Measurements from ENCODE around the gene ZNF581.

The ZNF581 gene

DNA sequence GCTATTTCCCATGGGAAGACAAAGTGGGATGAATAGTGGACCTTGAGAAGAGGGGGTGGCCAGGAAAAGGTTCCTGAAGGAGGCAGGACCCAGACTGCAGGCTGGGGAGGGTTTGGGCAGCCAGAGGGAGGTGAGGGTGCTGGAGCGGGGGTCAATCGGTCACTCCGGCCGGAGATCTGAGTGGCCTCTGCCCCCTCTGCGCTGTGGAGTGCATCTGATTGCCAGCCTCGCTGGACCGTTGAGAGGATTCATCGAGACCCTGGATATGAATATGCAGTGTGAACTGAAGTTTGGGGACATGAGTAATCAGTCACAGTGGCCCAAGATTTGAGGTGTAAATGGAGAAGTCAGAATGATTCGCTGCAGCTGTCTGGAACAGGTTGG is 8.1 kb upstream of the ZNF581 start:
- TF ChIP-seq TAF1 (IDR thresholded peaks at IDR 0.05; ENCODE audit: low read depth) = no peak
- no peak for TF ChIP-seq EGR1 (IDR thresholded peaks at IDR 0.05)
- TF ChIP-seq RAD21 (IDR thresholded peaks at IDR 0.05; ENCODE audit: low read depth) = no peak
- TF ChIP-seq EP300 (IDR thresholded peaks at IDR 0.05; ENCODE audit: borderline replicate concordance) = no peak
- no peak for TF ChIP-seq NFIC (IDR thresholded peaks at IDR 0.05)
- TF ChIP-seq TEAD4 (IDR thresholded peaks at IDR 0.05) = no peak
- TF ChIP-seq, protein P1, sequence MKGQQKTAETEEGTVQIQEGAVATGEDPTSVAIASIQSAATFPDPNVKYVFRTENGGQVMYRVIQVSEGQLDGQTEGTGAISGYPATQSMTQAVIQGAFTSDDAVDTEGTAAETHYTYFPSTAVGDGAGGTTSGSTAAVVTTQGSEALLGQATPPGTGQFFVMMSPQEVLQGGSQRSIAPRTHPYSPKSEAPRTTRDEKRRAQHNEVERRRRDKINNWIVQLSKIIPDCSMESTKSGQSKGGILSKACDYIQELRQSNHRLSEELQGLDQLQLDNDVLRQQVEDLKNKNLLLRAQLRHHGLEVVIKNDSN (IDR thresholded peaks at IDR 0.05) = no peak
- TF ChIP-seq FOXM1 (IDR thresholded peaks at IDR 0.05; ENCODE audit: borderline replicate concordance, low read depth) = no peak
- TF ChIP-seq CREB1 (IDR thresholded peaks at IDR 0.05; ENCODE audit: low read depth) = no peak
- TF ChIP-seq CEBPB (IDR thresholded peaks at IDR 0.05) = no peak
- TF ChIP-seq REST (IDR thresholded peaks at IDR 0.05; ENCODE audit: low read depth) = no peak
- TF ChIP-seq ZBTB7A (IDR thresholded peaks at IDR 0.05; ENCODE audit: low read depth) = no peak
- TF ChIP-seq TCF12 (IDR thresholded peaks at IDR 0.05; ENCODE audit: low read depth) = no peak
- no peak for TF ChIP-seq YY1 (IDR thresholded peaks at IDR 0.05; ENCODE audit: low read depth)

GRCh38 chr19:55635856-55636440 is 7.5 kb upstream of the ZNF581 start:
- TF ChIP-seq CEBPB (IDR thresholded peaks at IDR 0.05) (no peak), YY1 (IDR thresholded peaks at IDR 0.05; ENCODE audit: low read depth) (no peak), EGR1 (IDR thresholded peaks at IDR 0.05) (no peak), REST (IDR thresholded peaks at IDR 0.05; ENCODE audit: low read depth) (no peak), ZBTB7A (IDR thresholded peaks at IDR 0.05; ENCODE audit: low read depth) (no peak), FOXM1 (IDR thresholded peaks at IDR 0.05; ENCODE audit: borderline replicate concordance, low read depth) (no peak), CREB1 (IDR thresholded peaks at IDR 0.05; ENCODE audit: low read depth) (no peak)

DNA sequence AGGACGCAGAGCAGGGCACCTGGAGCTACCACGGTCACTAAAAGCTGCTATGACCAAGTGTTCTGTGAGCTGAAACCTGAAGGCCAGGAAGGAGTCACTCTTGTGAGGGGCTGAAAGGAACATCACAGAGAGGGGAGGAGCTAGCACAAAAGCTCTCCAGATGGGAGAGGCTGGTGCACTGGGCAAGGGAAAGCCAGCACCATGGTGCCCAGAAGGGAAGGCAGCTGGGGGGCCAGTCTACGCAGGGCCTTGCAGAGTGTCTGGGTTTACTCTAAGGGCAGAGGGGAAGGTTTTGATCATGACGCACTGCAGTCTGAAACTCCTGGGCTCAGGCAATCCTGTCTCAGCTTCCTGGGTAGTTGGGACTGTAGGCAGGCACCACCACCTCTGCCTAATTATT is 6.7 kb upstream of the ZNF581 start:
- TF ChIP-seq TAF1 (IDR thresholded peaks at IDR 0.05; ENCODE audit: low read depth) = no peak
- no peak for TF ChIP-seq NFIC (IDR thresholded peaks at IDR 0.05)
- no peak for TF ChIP-seq TEAD4 (IDR thresholded peaks at IDR 0.05)
- TF ChIP-seq, protein P1 (IDR thresholded peaks at IDR 0.05) = no peak
- no peak for TF ChIP-seq FOXM1 (IDR thresholded peaks at IDR 0.05; ENCODE audit: borderline replicate concordance, low read depth)
- TF ChIP-seq MAX (IDR thresholded peaks at IDR 0.05) = no peak
- TF ChIP-seq EP300 (IDR thresholded peaks at IDR 0.05; ENCODE audit: borderline replicate concordance) = no peak
- no peak for TF ChIP-seq RAD21 (IDR thresholded peaks at IDR 0.05; ENCODE audit: low read depth)
- no peak for TF ChIP-seq EGR1 (IDR thresholded peaks at IDR 0.05)
- no peak for TF ChIP-seq CEBPB (IDR thresholded peaks at IDR 0.05)

- TF ChIP-seq NFIC (IDR thresholded peaks at IDR 0.05) (no peak), TEAD4 (IDR thresholded peaks at IDR 0.05) (no peak), RAD21 (IDR thresholded peaks at IDR 0.05; ENCODE audit: low read depth) (no peak), TCF12 (IDR thresholded peaks at IDR 0.05; ENCODE audit: low read depth) (no peak), MAX (IDR thresholded peaks at IDR 0.05) (no peak), CEBPB (IDR thresholded peaks at IDR 0.05) (no peak), TAF1 (IDR thresholded peaks at IDR 0.05; ENCODE audit: low read depth) (no peak), ZBTB7A (IDR thresholded peaks at IDR 0.05; ENCODE audit: low read depth) (no peak), CREB1 (IDR thresholded peaks at IDR 0.05; ENCODE audit: low read depth) (no peak), EGR1 (IDR thresholded peaks at IDR 0.05) (no peak), EP300 (IDR thresholded peaks at IDR 0.05; ENCODE audit: borderline replicate concordance) (no peak), REST (IDR thresholded peaks at IDR 0.05; ENCODE audit: low read depth) (no peak), FOXM1 (IDR thresholded peaks at IDR 0.05; ENCODE audit: borderline replicate concordance, low read depth) (no peak), YY1 (IDR thresholded peaks at IDR 0.05; ENCODE audit: low read depth) (no peak)
- TF ChIP-seq, protein P1 (IDR thresholded peaks at IDR 0.05) = no peak
These were observed 5.9 kb upstream of the ZNF581 start for GRCh38 chr19:55637534-55637933.

Data from Ishikawa (cell line).